ENCODE data around the gene CREBRF. TPM values are rescaled to one million over a fixed set of nuclear protein-coding genes. Genes with fewer than 3 reads are reported as not detected.
"Not testable (repeated sequence)": the region's sequence is repeated elsewhere in the genome, so short reads cannot be mapped to it uniquely, and the experiment has no call there.

CREBRF gene
- total and polyA plus RNA-seq, 2 donors from 2014 or later: 6.1 to 49.7 TPM

DNA sequence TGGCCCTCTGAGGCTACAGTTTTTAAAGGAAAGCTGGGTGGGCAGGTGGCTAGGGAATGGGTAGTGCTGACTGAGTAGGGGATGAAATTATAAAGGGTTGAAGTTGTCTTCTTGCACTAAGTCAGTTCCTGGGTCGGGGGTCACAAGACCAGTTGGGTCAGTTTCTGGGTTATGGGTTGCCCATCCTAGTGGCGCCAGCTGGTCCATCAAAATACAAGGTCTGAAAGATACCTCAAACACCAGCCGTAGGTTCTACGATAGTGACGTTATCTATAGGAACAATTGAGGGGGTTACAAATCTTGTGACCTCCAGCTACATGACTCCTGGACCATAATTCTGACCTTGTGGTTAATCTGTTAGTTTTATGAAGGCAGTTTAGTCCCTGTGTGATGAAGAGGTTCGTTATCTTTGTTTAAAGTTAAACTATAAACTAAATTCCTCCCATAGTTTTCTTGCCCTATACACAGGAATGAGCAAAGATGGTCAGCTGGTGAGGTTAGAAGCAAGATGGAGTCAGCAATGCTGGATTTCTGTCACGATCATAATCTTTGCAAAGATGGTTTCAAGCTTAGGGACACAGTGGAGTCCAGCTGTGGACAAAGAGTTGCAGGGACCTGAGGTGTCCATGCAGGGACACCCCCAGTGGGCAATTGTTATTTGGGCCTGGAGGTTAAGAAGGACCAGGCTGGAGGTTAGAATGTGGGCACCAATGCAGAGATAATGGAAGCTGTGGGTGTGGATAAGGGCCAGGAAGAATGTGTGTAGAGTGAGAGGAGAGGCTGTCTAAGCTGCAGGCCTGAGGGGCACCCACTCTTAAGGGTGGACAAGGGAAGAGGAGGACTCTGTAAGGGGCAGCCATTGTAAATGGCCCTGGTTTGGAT, 14.0 kb upstream of the CREBRF start:
- intact Hi-C loops (cut with DNase I): no loop called here

DNA sequence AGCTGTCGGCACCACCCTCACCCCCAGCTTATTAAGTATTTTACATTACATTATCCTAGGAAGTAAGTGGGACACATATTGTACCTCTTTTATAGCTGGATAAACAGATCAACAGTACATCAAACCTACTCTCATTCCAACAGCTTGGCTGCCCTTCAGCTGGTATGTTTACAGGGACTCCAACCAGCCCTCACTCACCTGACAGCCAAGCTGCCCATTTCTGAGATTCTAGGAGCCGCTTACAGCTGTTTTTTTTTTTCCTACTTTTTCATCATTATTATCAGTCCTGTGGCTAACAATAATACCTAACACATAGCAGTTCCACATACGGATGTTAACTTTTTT, 13.4 kb upstream of the CREBRF start:
- peaks cover 0 to 3% (median 0%) of the 10 kb centered on the region in 3 donors for H3K9me3 ChIP-seq (ENCODE audit: control insufficient read depth in 2 of 3, insufficient read depth in 1 of 3, low read length in 3 of 3)
- H3K36me3 ChIP-seq (ENCODE audit: control insufficient read depth in 2 of 3, insufficient read depth in 3 of 3, low read length in 3 of 3): no peaks in the 10 kb centered on the region
- DNase-seq: no peak
- FAIRE-seq: no peak
- intact Hi-C loops (cut with DNase I): no loop called here
- no peaks in the 10 kb centered on the region for H3K27me3 ChIP-seq (ENCODE audit: control insufficient read depth, insufficient read depth, low read length)
- no peak for TF ChIP-seq CTCF (IDR thresholded peaks at IDR 0.05; ENCODE audit: borderline replicate concordance, extremely low read depth, insufficient read depth)
- H3K4me1 ChIP-seq (ENCODE audit: control insufficient read depth in 2 of 3, insufficient read depth in 2 of 3, low read depth in 1 of 3, low read length in 3 of 3): peaks cover 0 to 4% (median 0%) of the 10 kb centered on the region in 3 donors
- no peak overlapping the region for H3K4me3 ChIP-seq (ENCODE audit: low read length in 3 of 3)
- H3K9ac ChIP-seq (ENCODE audit: low read length in 3 of 3): no peak overlapping the region
- no peak overlapping the region for H3K27ac ChIP-seq (ENCODE audit: low read depth in 2 of 2, low read length in 2 of 2)

More for the DNA sequence above, 14.0 kb upstream of the CREBRF start:
- FAIRE-seq: no peak
- H3K9me3 ChIP-seq (ENCODE audit: control insufficient read depth in 2 of 3, insufficient read depth in 1 of 3, low read length in 3 of 3): peaks cover 0 to 3% (median 0%) of the 10 kb centered on the region in 3 donors
- H3K27ac ChIP-seq (ENCODE audit: low read depth in 2 of 2, low read length in 2 of 2): no peak overlapping the region
- H3K4me1 ChIP-seq (ENCODE audit: control insufficient read depth in 2 of 3, insufficient read depth in 2 of 3, low read depth in 1 of 3, low read length in 3 of 3): peaks cover 0 to 4% (median 0%) of the 10 kb centered on the region in 3 donors
- DNase-seq: no peak
- no peak for TF ChIP-seq CTCF (IDR thresholded peaks at IDR 0.05; ENCODE audit: borderline replicate concordance, extremely low read depth, insufficient read depth)
- no peak overlapping the region for H3K9ac ChIP-seq (ENCODE audit: low read length in 3 of 3)
- H3K36me3 ChIP-seq (ENCODE audit: control insufficient read depth in 2 of 3, insufficient read depth in 3 of 3, low read length in 3 of 3): no peaks in the 10 kb centered on the region
- no peaks in the 10 kb centered on the region for H3K27me3 ChIP-seq (ENCODE audit: control insufficient read depth, insufficient read depth, low read length)
- H3K4me3 ChIP-seq (ENCODE audit: low read length in 3 of 3): no peak overlapping the region

- peak in 1 of 5 donors; percentile 12 for DNase-seq
- no peaks in the 10 kb centered on the region for H3K27me3 ChIP-seq (ENCODE audit: control insufficient read depth, insufficient read depth, low read length)
These were observed 10.7 kb upstream of the CREBRF start for GRCh38 chr5:173045474-173045873.

GRCh38 chr5:173047096-173047837, 8.9 kb upstream of the CREBRF start:
- H3K9ac ChIP-seq (ENCODE audit: low read length in 3 of 3); H3K9me3 ChIP-seq (ENCODE audit: control insufficient read depth in 2 of 3, insufficient read depth in 1 of 3, low read length in 3 of 3); H3K4me1 ChIP-seq (ENCODE audit: control insufficient read depth in 2 of 3, insufficient read depth in 2 of 3, low read depth in 1 of 3, low read length in 3 of 3); H3K36me3 ChIP-seq (ENCODE audit: control insufficient read depth in 2 of 3, insufficient read depth in 3 of 3, low read length in 3 of 3); H3K27ac ChIP-seq (ENCODE audit: low read depth in 2 of 2, low read length in 2 of 2); FAIRE-seq; DNase-seq; intact Hi-C loops (cut with DNase I); H3K27me3 ChIP-seq (ENCODE audit: control insufficient read depth, insufficient read depth, low read length); H3K4me3 ChIP-seq (ENCODE audit: low read length in 3 of 3): not testable (repeated sequence)

More at GRCh38 chr5:173045474-173045873, 10.7 kb upstream of the CREBRF start:
- Histone ChIP-seq H3K4me1 (ENCODE audit: control insufficient read depth in 2 of 3, insufficient read depth in 2 of 3, low read depth in 1 of 3, low read length in 3 of 3) (peaks cover 0 to 2% (median 0%) of the 10 kb centered on the region in 3 donors), H3K9me3 (ENCODE audit: control insufficient read depth in 2 of 3, insufficient read depth in 1 of 3, low read length in 3 of 3) (peaks cover 0 to 1% (median 0%) of the 10 kb centered on the region in 3 donors), H3K9ac (ENCODE audit: low read length in 3 of 3) (no peak overlapping the region), H3K27ac (ENCODE audit: low read depth in 2 of 2, low read length in 2 of 2) (no peak overlapping the region), H3K4me3 (ENCODE audit: low read length in 3 of 3) (no peak overlapping the region), H3K36me3 (ENCODE audit: control insufficient read depth in 2 of 3, insufficient read depth in 3 of 3, low read length in 3 of 3) (no peaks in the 10 kb centered on the region)
- intact Hi-C loops (cut with DNase I): no loop called here
- no peak for FAIRE-seq
- TF ChIP-seq CTCF (IDR thresholded peaks at IDR 0.05; ENCODE audit: borderline replicate concordance, extremely low read depth, insufficient read depth): no peak
